Neuron (in vitro differentiated cells): ENCODE results near the gene MRPL36.
"Not testable (repeated sequence)": the region's sequence is repeated elsewhere in the genome, so short reads cannot be mapped to it uniquely, and the experiment has no call there.

Experiments
- H2AFZ ChIP-seq: one replicate; pipeline ENCODE4 v1.6.1; 2013; ENCODE audit warnings: low read depth, mild to moderate bottlenecking, inconsistent platforms, low read length, moderate library complexity
- H3K27me3 ChIP-seq: one replicate; pipeline ENCODE4 v1.6.1; 2013; ENCODE audit warnings: low read length; ENCODE audit not compliant: insufficient read depth
- H3K36me3 ChIP-seq: one replicate; pipeline ENCODE4 v1.6.1; 2013; ENCODE audit warnings: low read length; ENCODE audit not compliant: insufficient read depth
- H3K4me1 ChIP-seq: one replicate; pipeline ENCODE4 v1.6.1; 2013; ENCODE audit warnings: low read length; ENCODE audit not compliant: insufficient read depth
- H3K4me3 ChIP-seq: 2 replicates; pipeline ENCODE4 v1.5.1; 2013; ENCODE audit warnings: mild to moderate bottlenecking, low read length, moderate library complexity
- H3K9me3 ChIP-seq: one replicate; pipeline ENCODE4 v1.6.1; 2013; ENCODE audit warnings: low read length

MRPL36 gene

GRCh38 chr5:1816495-1817089 lies 17.0 kb upstream of the MRPL36 start:
- H3K9me3 ChIP-seq = peaks cover 17% of the 10 kb centered on the region
- H3K36me3 ChIP-seq = peaks cover 80% of the 10 kb centered on the region

GRCh38 chr5:1815881-1816292 lies 16.2 kb upstream of the MRPL36 start:
- H2AFZ ChIP-seq = no peak overlapping the region
- H3K27me3 ChIP-seq = no peaks in the 10 kb centered on the region
- peaks cover 4% of the 10 kb centered on the region for H3K4me1 ChIP-seq
- no peak overlapping the region for H3K4me3 ChIP-seq
- H3K9me3 ChIP-seq = peaks cover 14% of the 10 kb centered on the region
- H3K36me3 ChIP-seq = peaks cover 80% of the 10 kb centered on the region

More at GRCh38 chr5:1816495-1817089, 17.0 kb upstream of the MRPL36 start:
- not testable (repeated sequence) for H3K4me3 ChIP-seq, H3K27me3 ChIP-seq, H3K4me1 ChIP-seq, H2AFZ ChIP-seq

GRCh38 chr5:1815071-1815786 lies 15.6 kb upstream of the MRPL36 start:
- H3K4me1 ChIP-seq = peaks cover 4% of the 10 kb centered on the region
- peaks cover 77% of the 10 kb centered on the region for H3K36me3 ChIP-seq

GRCh38 chr5:1814183-1815020 lies 14.8 kb upstream of the MRPL36 start:
- Histone ChIP-seq H3K4me1 (peaks cover 4% of the 10 kb centered on the region), H3K9me3 (peaks cover 16% of the 10 kb centered on the region), H3K27me3 (no peaks in the 10 kb centered on the region), H3K36me3 (peaks cover 77% of the 10 kb centered on the region), H3K4me3 (no peak overlapping the region), H2AFZ (no peak overlapping the region)

More at GRCh38 chr5:1815071-1815786, 15.6 kb upstream of the MRPL36 start:
- Histone ChIP-seq H3K4me3 (no peak overlapping the region), H3K27me3 (no peaks in the 10 kb centered on the region), H3K9me3 (peaks cover 14% of the 10 kb centered on the region), H2AFZ (no peak overlapping the region)

GRCh38 chr5:1810581-1811101 lies 11.0 kb upstream of the MRPL36 start:
- Histone ChIP-seq H2AFZ (no peak overlapping the region), H3K9me3 (peaks cover 21% of the 10 kb centered on the region), H3K4me3 (no peak overlapping the region), H3K27me3 (no peaks in the 10 kb centered on the region), H3K36me3 (peaks cover 85% of the 10 kb centered on the region), H3K4me1 (no peaks in the 10 kb centered on the region)

- Histone ChIP-seq H3K4me3 (no peak overlapping the region), H3K36me3 (peaks cover 85% of the 10 kb centered on the region)
Observed at GRCh38 chr5:1809416-1810035, 9.9 kb upstream of the MRPL36 start.

GRCh38 chr5:1808439-1808838 lies 8.8 kb upstream of the MRPL36 start:
- Histone ChIP-seq H3K4me3 (no peak overlapping the region), H3K36me3 (peaks cover 85% of the 10 kb centered on the region), H2AFZ (no peak overlapping the region), H3K27me3 (no peaks in the 10 kb centered on the region), H3K9me3 (peaks cover 21% of the 10 kb centered on the region), H3K4me1 (no peaks in the 10 kb centered on the region)

More at GRCh38 chr5:1809416-1810035, 9.9 kb upstream of the MRPL36 start:
- H3K4me1 ChIP-seq = no peaks in the 10 kb centered on the region
- peaks cover 21% of the 10 kb centered on the region for H3K9me3 ChIP-seq
- H3K27me3 ChIP-seq = no peaks in the 10 kb centered on the region
- H2AFZ ChIP-seq = no peak overlapping the region

- H3K27me3 ChIP-seq = no peaks in the 10 kb centered on the region
- peaks cover 21% of the 10 kb centered on the region for H3K9me3 ChIP-seq
- H3K4me1 ChIP-seq = no peaks in the 10 kb centered on the region
- peaks cover 90% of the 10 kb centered on the region for H3K36me3 ChIP-seq
- no peak overlapping the region for H2AFZ ChIP-seq
- no peak overlapping the region for H3K4me3 ChIP-seq
Observed at GRCh38 chr5:1807451-1808185, 8.0 kb upstream of the MRPL36 start.

GRCh38 chr5:1806974-1807373 lies 7.3 kb upstream of the MRPL36 start:
- H3K4me1 ChIP-seq = peaks cover 2% of the 10 kb centered on the region
- H3K9me3 ChIP-seq = peaks cover 21% of the 10 kb centered on the region
- H3K36me3 ChIP-seq = peaks cover 90% of the 10 kb centered on the region
- H3K4me3 ChIP-seq = no peak overlapping the region
- no peak overlapping the region for H2AFZ ChIP-seq
- no peaks in the 10 kb centered on the region for H3K27me3 ChIP-seq

GRCh38 chr5:1806199-1806598 lies 6.6 kb upstream of the MRPL36 start:
- Histone ChIP-seq H3K9me3 (peaks cover 21% of the 10 kb centered on the region), H3K36me3 (peaks cover 82% of the 10 kb centered on the region), H3K27me3 (no peaks in the 10 kb centered on the region), H3K4me1 (peaks cover 4% of the 10 kb centered on the region), H2AFZ (no peak overlapping the region), H3K4me3 (no peak overlapping the region)

- Histone ChIP-seq H3K27me3 (no peaks in the 10 kb centered on the region), H3K4me1 (peaks cover 4% of the 10 kb centered on the region), H3K36me3 (peaks cover 78% of the 10 kb centered on the region), H2AFZ (no peak overlapping the region), H3K4me3 (no peak overlapping the region), H3K9me3 (peaks cover 21% of the 10 kb centered on the region)
Observed at GRCh38 chr5:1805736-1806135, 6.1 kb upstream of the MRPL36 start.

GRCh38 chr5:1805326-1805725 lies 5.7 kb upstream of the MRPL36 start:
- no peak overlapping the region for H3K4me3 ChIP-seq
- peaks cover 4% of the 10 kb centered on the region for H3K4me1 ChIP-seq
- peaks cover 76% of the 10 kb centered on the region for H3K36me3 ChIP-seq
- H2AFZ ChIP-seq = no peak overlapping the region
- peaks cover 21% of the 10 kb centered on the region for H3K9me3 ChIP-seq
- no peaks in the 10 kb centered on the region for H3K27me3 ChIP-seq
